ENCODE data around the gene BIRC6. TPM values are rescaled to one million over a fixed set of nuclear protein-coding genes. Genes with fewer than 3 reads are reported as not detected.

BIRC6 gene
- total and polyA plus RNA-seq, 2 experiments from 2014 or later: 17.8 to 106 TPM

- Histone ChIP-seq H3K4me1 (ENCODE audit: insufficient read depth) (no peaks in the 10 kb centered on the region), H3K4me2 (no peak overlapping the region), H3K9me3 (ENCODE audit: low read depth) (no peaks in the 10 kb centered on the region), H2AFZ (no peak overlapping the region), H4K20me1 (ENCODE audit: insufficient read depth, poor library complexity, severe bottlenecking) (no peaks in the 10 kb centered on the region), H3K27ac (no peak overlapping the region), H3K27me3 (no peaks in the 10 kb centered on the region), H3K9me2 (replicated peaks; ENCODE audit: insufficient read depth) (no peaks in the 10 kb centered on the region), H3K4me3 (no peak overlapping the region), H3K36me3 (replicated peaks; ENCODE audit: insufficient read depth, low read depth) (no peaks in the 10 kb centered on the region), H3K79me2 (no peaks in the 10 kb centered on the region)
- TF ChIP-seq, protein P1, sequence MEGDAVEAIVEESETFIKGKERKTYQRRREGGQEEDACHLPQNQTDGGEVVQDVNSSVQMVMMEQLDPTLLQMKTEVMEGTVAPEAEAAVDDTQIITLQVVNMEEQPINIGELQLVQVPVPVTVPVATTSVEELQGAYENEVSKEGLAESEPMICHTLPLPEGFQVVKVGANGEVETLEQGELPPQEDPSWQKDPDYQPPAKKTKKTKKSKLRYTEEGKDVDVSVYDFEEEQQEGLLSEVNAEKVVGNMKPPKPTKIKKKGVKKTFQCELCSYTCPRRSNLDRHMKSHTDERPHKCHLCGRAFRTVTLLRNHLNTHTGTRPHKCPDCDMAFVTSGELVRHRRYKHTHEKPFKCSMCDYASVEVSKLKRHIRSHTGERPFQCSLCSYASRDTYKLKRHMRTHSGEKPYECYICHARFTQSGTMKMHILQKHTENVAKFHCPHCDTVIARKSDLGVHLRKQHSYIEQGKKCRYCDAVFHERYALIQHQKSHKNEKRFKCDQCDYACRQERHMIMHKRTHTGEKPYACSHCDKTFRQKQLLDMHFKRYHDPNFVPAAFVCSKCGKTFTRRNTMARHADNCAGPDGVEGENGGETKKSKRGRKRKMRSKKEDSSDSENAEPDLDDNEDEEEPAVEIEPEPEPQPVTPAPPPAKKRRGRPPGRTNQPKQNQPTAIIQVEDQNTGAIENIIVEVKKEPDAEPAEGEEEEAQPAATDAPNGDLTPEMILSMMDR (IDR thresholded peaks at IDR 0.05; ENCODE audit: poor library complexity): no peak
- no peak for TF ChIP-seq EZH2phosphoT487 (IDR thresholded peaks at IDR 0.05; ENCODE audit: low read depth, severe bottlenecking, unreplicated experiment)
- TF ChIP-seq EZH2 (IDR thresholded peaks at IDR 0.05; ENCODE audit: borderline replicate concordance): no peak
- WGBS (ENCODE audit: low lambda C conversion rate, missing lambda C conversion rate): 64% methylated on average over 3 of the region's 3 CpGs
- DNase-seq (ENCODE audit: low spot score): no peak
These were observed 115.8 kb downstream of the BIRC6 start for GRCh38 chr2:32472605-32473004.

- H2AFZ ChIP-seq: no peak overlapping the region
- H3K4me2 ChIP-seq: no peak overlapping the region
- H3K4me1 ChIP-seq (ENCODE audit: insufficient read depth): no peaks in the 10 kb centered on the region
- no peak for DNase-seq (ENCODE audit: low spot score)
- no peak overlapping the region for H3K4me3 ChIP-seq
- WGBS (ENCODE audit: low lambda C conversion rate, missing lambda C conversion rate): 95% methylated on average over 3 of the region's 3 CpGs
- H3K36me3 ChIP-seq (replicated peaks; ENCODE audit: insufficient read depth, low read depth): no peaks in the 10 kb centered on the region
- H3K9me2 ChIP-seq (replicated peaks; ENCODE audit: insufficient read depth): no peaks in the 10 kb centered on the region
- H3K27ac ChIP-seq: no peak overlapping the region
- H4K20me1 ChIP-seq (ENCODE audit: insufficient read depth, poor library complexity, severe bottlenecking): no peaks in the 10 kb centered on the region
- TF ChIP-seq EZH2 (IDR thresholded peaks at IDR 0.05; ENCODE audit: borderline replicate concordance) (no peak), EZH2phosphoT487 (IDR thresholded peaks at IDR 0.05; ENCODE audit: low read depth, severe bottlenecking, unreplicated experiment) (no peak)
- TF ChIP-seq, protein P1 (IDR thresholded peaks at IDR 0.05; ENCODE audit: poor library complexity): no peak
- no peaks in the 10 kb centered on the region for H3K9me3 ChIP-seq (ENCODE audit: low read depth)
- no peaks in the 10 kb centered on the region for H3K79me2 ChIP-seq
- no peaks in the 10 kb centered on the region for H3K27me3 ChIP-seq
These were observed 117.6 kb downstream of the BIRC6 start for GRCh38 chr2:32474381-32474780.

DNA sequence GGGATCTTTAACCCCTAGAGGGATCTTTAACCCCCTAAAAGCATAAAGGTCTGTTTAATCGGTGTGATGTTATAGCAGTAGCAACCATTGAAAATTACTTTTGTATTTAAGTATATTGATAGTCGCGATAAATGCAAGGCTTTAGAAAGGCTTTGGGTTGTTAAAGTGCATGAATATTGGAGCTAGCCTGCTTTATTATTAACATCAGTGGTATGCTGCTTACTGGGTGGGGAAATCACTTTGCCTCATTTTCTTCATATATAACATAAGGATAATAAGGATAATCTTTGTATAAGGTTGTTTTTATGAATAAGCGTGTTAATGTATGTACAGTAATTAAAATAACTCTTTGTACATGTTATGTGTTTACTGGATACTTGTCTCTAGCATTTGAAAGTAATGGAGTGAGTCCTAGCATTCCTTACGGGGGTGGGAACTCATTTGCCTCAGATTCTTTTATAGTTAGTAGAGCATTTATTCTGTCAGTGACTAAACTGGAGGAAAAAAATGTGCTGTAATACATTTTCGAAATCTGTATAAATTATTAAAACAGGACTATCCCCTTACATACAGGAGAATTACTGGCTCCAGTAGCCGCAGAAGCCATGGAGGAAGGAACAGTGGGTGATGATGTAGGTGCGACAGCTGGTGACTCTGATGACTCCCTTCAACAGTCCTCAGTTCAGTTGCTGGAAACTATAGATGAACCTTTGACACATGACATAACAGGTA is 122.2 kb downstream of the BIRC6 start:
- 96% methylated on average over 8 of the region's 8 CpGs for WGBS (ENCODE audit: low lambda C conversion rate, missing lambda C conversion rate)
- Histone ChIP-seq H3K27ac (no peak overlapping the region), H3K4me3 (no peak overlapping the region), H2AFZ (no peak overlapping the region), H3K27me3 (no peaks in the 10 kb centered on the region), H3K79me2 (no peaks in the 10 kb centered on the region), H3K9me2 (replicated peaks; ENCODE audit: insufficient read depth) (no peaks in the 10 kb centered on the region), H3K4me2 (no peak overlapping the region), H3K4me1 (ENCODE audit: insufficient read depth) (no peaks in the 10 kb centered on the region), H3K9me3 (ENCODE audit: low read depth) (no peaks in the 10 kb centered on the region), H4K20me1 (ENCODE audit: insufficient read depth, poor library complexity, severe bottlenecking) (no peaks in the 10 kb centered on the region), H3K36me3 (replicated peaks; ENCODE audit: insufficient read depth, low read depth) (no peaks in the 10 kb centered on the region)
- TF ChIP-seq, protein P1 (IDR thresholded peaks at IDR 0.05; ENCODE audit: poor library complexity): no peak
- TF ChIP-seq EZH2 (IDR thresholded peaks at IDR 0.05; ENCODE audit: borderline replicate concordance) (no peak), EZH2phosphoT487 (IDR thresholded peaks at IDR 0.05; ENCODE audit: low read depth, severe bottlenecking, unreplicated experiment) (no peak)
- no peak for DNase-seq (ENCODE audit: low spot score)
